ENCODE measurements around the gene TEX11.
"Not testable (repeated sequence)": the region's sequence is repeated elsewhere in the genome, so short reads cannot be mapped to it uniquely, and the experiment has no call there.

Gene TEX11

GRCh38 chrX:70762285-70762684 lies 146.2 kb downstream of the TEX11 start:
- DNase-seq (ENCODE audit: low read depth in 4 of 4, low spot score in 1 of 4), result no peak

- DNase-seq (ENCODE audit: low read depth in 4 of 4, low spot score in 1 of 4), result peak; percentile 10 to 51 (median 11)
These were observed 152.7 kb downstream of the TEX11 start for GRCh38 chrX:70755850-70756249.

- DNase-seq (ENCODE audit: low read depth in 4 of 4, low spot score in 1 of 4), result no peak
These were observed 154.2 kb downstream of the TEX11 start for GRCh38 chrX:70754169-70754848.

- not testable (repeated sequence) for DNase-seq (ENCODE audit: low read depth in 4 of 4, low spot score in 1 of 4)
These were observed 174.7 kb downstream of the TEX11 start for GRCh38 chrX:70733774-70734173.

DNA sequence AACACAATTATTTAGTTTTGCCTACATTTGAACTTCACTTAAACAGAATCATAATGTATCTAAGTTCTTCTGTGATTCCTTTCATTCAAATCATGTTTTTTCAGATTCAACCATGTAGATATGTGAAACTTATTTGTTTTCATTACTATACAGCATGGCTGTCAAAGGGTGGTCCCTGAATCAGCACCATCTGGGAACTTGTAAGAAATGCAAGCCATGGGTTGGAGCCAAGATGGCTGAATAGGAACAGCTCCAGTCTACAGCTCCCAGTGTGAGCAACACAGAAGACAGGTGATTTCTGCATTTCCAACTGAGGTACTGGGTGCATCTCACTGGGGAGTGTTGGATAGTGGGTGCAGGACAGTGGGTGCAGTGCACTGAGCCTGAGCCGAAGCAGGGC lies 180.6 kb downstream of the TEX11 start:
- DNase-seq (ENCODE audit: low read depth in 4 of 4, low spot score in 1 of 4), result not testable (repeated sequence)

DNA sequence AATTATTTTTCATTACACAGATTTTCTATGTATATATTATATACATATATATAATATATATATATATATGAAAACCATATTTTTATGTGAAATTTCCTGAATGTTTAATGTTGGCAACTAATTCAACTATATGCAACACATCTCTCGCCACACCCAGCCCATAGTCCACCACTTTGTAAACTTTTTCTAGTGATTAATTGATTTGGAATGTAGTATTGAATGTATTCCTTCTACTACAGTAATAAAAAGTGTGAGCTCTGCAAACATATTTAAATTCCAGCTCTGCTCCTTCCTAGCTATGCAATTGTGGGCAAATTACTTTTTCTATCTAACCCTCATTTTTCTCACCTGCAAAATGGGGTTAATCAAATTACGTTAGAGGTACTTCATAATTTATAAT lies 187.8 kb downstream of the TEX11 start:
- DNase-seq (ENCODE audit: low read depth in 4 of 4, low spot score in 1 of 4), result no peak

- not testable (repeated sequence) for DNase-seq (ENCODE audit: low read depth in 4 of 4, low spot score in 1 of 4)
These were observed 197.2 kb downstream of the TEX11 start for GRCh38 chrX:70711336-70711735.

DNA sequence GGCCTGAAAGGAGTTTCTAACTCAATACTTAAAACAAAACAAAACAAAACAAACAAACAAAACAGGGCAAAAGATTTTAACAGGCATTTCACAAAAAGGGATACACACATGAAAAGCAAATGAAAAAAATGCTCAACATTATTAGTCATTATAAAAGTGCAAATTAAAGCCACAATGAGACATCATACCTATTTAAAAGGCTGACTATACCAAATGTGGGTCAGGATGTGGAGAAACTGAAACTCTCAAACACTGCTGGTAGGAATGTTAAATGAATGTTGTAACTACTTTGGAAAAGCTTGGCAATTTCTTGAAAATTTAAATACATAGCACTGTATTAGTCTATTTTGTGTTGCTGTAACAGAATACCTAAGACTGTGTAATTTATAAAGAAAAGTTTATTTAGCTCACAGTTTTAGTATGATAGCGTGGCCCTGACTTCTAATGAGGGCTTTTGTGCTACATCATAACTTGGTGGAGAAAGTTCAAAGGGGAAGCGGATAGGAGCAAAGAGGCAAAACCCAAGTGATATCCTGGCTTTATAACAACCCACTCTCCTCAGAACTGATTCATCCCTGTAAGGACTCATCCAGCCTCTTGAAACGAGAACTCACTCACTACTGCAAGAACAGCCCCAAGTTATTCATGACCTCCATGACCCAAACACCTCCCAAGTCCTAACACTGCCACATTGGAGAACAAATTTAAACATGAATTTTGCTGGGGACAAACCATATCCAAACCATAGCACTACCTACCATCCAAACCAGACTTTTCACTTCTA lies 214.0 kb downstream of the TEX11 start:
- DNase-seq (ENCODE audit: low read depth in 4 of 4, low spot score in 1 of 4), result no peak

DNA sequence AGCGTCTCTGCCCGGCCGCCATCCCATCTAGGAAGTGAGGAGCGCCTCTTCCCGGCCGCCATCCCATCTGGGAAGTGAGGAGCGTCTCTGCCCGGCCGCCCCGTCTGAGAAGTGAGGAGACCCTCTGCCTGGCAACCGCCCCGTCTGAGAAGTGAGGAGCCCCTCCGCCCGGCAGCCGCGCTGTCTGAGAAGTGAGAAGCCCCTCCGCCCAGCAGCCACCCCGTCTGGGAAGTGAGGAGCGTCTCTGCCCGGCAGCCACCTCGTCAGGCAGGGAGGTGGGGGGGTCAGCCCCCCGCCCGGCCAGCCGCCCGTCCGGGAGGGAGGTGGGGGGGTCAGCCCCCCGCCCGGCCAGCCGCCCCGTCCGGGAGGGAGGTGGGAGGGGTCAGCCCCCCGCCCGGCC lies 229.1 kb downstream of the TEX11 start:
- DNase-seq (ENCODE audit: low read depth in 4 of 4, low spot score in 1 of 4), result not testable (repeated sequence)

DNA sequence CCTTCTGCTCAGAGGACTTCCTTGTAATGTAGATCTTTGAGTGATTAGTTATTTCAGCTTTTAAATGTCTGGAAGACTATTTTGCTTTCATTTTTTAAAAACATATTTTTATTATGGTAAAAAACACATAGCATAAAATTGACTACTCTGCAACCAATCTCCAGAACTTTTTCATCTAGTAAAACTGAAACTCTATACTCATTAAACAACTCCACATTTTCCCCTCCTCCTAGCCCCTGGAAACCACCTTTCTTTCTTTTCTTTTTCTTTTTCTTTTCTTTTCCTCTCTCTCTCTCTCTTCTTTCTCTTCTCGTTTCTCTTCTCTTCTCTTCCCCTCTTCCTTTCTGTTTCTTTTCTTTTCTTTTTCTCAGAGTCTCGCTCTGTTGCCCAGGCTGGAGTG lies 233.2 kb downstream of the TEX11 start:
- DNase-seq (ENCODE audit: low read depth in 4 of 4, low spot score in 1 of 4), result no peak

DNA sequence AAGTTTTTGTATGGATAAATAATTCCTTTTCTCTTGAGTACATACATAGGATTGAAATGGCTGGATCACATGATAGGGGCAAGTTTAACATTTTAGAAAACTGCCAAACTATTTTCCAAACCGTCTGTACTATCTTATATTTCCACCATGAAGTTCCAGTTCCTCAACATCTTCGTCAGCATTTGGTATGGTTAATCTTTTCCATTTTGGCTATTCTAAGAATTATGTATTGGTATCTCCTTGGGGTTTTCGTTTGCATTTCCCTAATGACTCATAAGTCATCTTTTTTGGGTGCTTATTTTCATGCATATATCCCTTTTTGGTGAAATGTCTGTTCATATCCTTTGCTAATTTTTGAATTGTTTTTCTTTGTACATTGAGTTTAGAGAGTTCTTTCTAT lies 236.2 kb downstream of the TEX11 start:
- no peak for DNase-seq (ENCODE audit: low read depth in 4 of 4, low spot score in 1 of 4)

- DNase-seq (ENCODE audit: low read depth in 4 of 4, low spot score in 1 of 4), result no peak
These were observed 239.4 kb downstream of the TEX11 start for GRCh38 chrX:70669120-70669519.

DNA sequence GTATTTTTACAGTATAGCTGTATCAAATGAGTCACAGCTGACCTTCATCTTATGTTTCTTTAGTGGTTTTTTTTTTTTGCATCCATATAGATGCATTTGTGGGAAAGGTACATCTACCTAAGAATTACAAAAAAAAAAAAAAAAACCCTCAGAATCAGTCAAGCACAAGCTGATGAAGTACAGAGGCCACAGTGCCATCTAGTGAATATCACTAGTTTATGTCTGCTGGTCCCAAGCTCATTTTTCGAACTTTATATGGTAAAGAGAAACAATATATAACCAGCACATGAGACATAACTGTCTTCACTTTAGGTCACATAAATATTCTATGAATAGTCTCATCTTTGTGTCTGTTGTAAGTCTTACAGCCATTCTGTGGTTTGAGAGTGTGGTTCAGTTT lies 243.8 kb downstream of the TEX11 start:
- DNase-seq (ENCODE audit: low read depth in 4 of 4, low spot score in 1 of 4), result no peak

GRCh38 chrX:70661124-70661523 lies 247.4 kb downstream of the TEX11 start:
- not testable (repeated sequence) for DNase-seq (ENCODE audit: low read depth in 4 of 4, low spot score in 1 of 4)

- not testable (repeated sequence) for DNase-seq (ENCODE audit: low read depth in 4 of 4, low spot score in 1 of 4)
These were observed 251.0 kb downstream of the TEX11 start for GRCh38 chrX:70657546-70657945.

- DNase-seq (ENCODE audit: low read depth in 4 of 4, low spot score in 1 of 4), result no peak
These were observed 252.2 kb downstream of the TEX11 start for GRCh38 chrX:70656304-70656703.

GRCh38 chrX:70647910-70648309 lies 260.6 kb downstream of the TEX11 start:
- not testable (repeated sequence) for DNase-seq (ENCODE audit: low read depth in 4 of 4, low spot score in 1 of 4)

DNA sequence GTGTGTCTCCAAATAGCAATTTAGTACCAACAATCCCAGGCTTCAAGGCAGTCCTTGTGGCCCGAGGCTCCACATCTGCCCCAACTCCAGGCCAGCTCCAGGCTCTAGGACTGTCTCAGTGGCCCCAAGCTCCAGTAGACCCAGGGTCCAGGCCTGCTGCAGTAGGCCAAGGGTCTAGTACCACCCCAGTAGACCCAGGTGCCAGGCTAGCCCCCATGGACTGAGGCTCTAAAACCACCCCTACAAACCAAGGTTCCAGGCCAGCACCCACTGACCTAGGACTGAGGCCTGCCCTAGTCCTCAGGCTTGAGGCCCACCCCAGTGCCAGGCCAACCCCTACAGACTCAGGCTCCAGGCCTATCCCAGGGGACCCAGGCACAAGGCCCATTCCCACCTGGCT lies 272.3 kb downstream of the TEX11 start:
- DNase-seq (ENCODE audit: low read depth in 4 of 4, low spot score in 1 of 4), result no peak

DNA sequence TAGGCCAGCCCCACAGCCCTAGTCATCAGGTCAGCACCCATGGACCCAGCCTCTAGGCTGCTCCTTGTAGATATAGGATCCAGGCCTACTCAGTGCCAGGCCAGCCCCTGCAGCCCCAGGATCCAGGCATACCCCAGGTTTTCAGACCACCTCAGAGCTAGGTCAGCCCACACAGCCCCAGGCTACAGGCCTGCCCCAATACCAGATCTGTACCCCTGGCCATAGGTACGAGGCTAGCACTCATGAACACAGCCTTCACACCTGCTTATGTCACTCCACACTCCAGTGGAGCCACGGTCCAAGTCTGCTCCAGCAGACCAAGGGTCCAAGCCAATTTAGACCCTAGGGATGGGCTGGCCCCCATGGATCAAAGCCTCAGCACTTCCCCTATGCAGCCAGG lies 272.8 kb downstream of the TEX11 start:
- no peak for DNase-seq (ENCODE audit: low read depth in 4 of 4, low spot score in 1 of 4)

GRCh38 chrX:70635227-70635626 lies 273.3 kb downstream of the TEX11 start:
- DNase-seq (ENCODE audit: low read depth in 4 of 4, low spot score in 1 of 4), result no peak

GRCh38 chrX:70621743-70622142 lies 286.8 kb downstream of the TEX11 start:
- no peak for DNase-seq (ENCODE audit: low read depth in 4 of 4, low spot score in 1 of 4)

DNA sequence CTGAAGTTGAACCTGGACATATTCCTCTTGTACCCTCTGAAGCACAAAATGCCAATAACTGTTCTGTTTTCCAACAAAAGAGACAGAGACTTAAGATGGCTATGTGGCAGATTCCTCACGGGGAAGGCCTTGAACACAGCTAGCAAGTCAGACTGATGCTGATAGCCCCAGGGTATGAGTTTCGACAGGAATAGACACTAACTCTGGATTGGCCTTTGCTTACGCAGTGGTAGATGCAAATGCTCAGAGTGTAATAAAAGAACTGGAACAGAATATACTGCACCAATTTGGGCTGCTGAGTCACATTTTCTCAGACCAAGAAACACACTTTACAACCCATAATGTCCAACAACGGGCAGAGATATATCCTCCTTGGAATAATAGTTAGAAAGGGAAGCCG lies 290.0 kb downstream of the TEX11 start:
- DNase-seq (ENCODE audit: low read depth in 4 of 4, low spot score in 1 of 4), result no peak

DNA sequence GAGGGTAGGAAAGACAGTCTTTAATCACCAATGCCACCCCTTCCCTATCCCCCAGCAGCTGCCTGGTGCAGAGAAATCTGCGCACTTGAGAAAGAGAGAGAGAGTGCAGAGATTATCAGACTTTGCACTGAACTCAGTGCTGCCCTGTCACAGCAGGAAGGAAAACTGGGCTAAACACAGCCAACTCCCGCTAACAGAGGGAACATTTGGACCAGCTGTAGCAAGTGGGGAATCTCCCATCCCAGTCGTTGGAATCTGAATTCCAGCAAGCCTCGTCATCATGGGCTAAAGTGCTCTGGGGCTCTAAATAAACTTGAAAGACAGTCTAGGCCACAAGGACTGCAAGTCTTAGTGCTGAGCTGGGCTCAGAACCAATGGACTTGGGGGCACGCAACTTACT lies 295.2 kb downstream of the TEX11 start:
- DNase-seq (ENCODE audit: low read depth in 4 of 4, low spot score in 1 of 4), result no peak

All from stimulated activated CD4-positive, alpha-beta T cell treated with anti-CD3 and anti-CD28 coated beads, Interleukin-1b, Interleukin-23, amount 100 ng/mL, for 24 hours (primary cell).